IMR-90 (cell line): Measurements from ENCODE around the gene RRM1. TPM values are rescaled to one million over a fixed set of nuclear protein-coding genes. Genes with fewer than 3 reads are reported as not detected.
A peak's percentile ranks its signal among the peaks of the same experiment; 100 is the strongest.

Source experiments
- ATAC-seq: fragments of 200-7000 bp; cut with Tn5 transposase; 2 replicates; pipeline ENCODE4 v1.9.1; 2020; ENCODE audit warnings: low read depth, mild to moderate bottlenecking, moderate library complexity
- BruUV-seq: library from RNA; stranded (reverse); fragments of 400-500 nt; replicated peaks from 2 replicates; lab custom pipeline; 2021; lab: Mats Ljungman, UMichigan
- CTCF ChIA-PET: fragments of 300-600 bp; formaldehyde crosslinking; extraction: SDS; loops from one replicate; lab custom pipeline; 2021; ENCODE audit warnings: antibody characterized with exemption; lab: Yijun Ruan, JAX
- POLR2A ChIA-PET: fragments of 300-600 bp; sonication (Branson Sonifier 250); formaldehyde crosslinking; loops from one replicate; lab custom pipeline; 2022; ENCODE audit warnings: antibody characterized with exemption; ENCODE audit not compliant: unreplicated experiment; lab: Charles Lee
- DNase-seq: peaks from one replicate; pipeline ENCODE4 v3.0.0; 2013
- H2AFZ ChIP-seq: replicated peaks from 2 replicates; pipeline ENCODE3; 2013; ENCODE audit warnings: low read length, mild to moderate bottlenecking; ENCODE audit not compliant: poor library complexity
- H2AK5ac ChIP-seq: 2 replicates; pipeline ENCODE4 v1.6.1; 2013; ENCODE audit warnings: low read depth, low read length, inconsistent platforms
- H2AK9ac ChIP-seq: replicated peaks from 2 replicates; pipeline ENCODE3; 2013; ENCODE audit warnings: mild to moderate bottlenecking, low read depth, low read length, moderate library complexity; ENCODE audit not compliant: poor library complexity
- H2BK120ac ChIP-seq: 2 replicates; pipeline ENCODE4 v1.6.1; 2013; ENCODE audit warnings: low read depth, low read length, inconsistent platforms
- H2BK15ac ChIP-seq: 3 replicates; pipeline ENCODE4 v1.6.1; 2013; ENCODE audit warnings: low read depth, low read length, inconsistent platforms
- H2BK20ac ChIP-seq: 2 replicates; pipeline ENCODE4 v1.6.1; 2013; ENCODE audit warnings: low read depth, mild to moderate bottlenecking, inconsistent platforms, low read length, moderate library complexity
- H2BK5ac ChIP-seq: 2 replicates; pipeline ENCODE4 v1.6.1; 2013; ENCODE audit warnings: mild to moderate bottlenecking, low read depth, low read length, inconsistent platforms; ENCODE audit not compliant: poor library complexity, severe bottlenecking
- H3K14ac ChIP-seq: replicated peaks from 2 replicates; pipeline ENCODE4 v1.6.1; 2013; ENCODE audit warnings: low read depth, low read length, inconsistent platforms
- H3K18ac ChIP-seq: 2 replicates; pipeline ENCODE4 v1.6.1; 2013; ENCODE audit warnings: low read depth, low read length, control low read depth
- H3K23ac ChIP-seq: 2 replicates; pipeline ENCODE4 v1.6.1; 2013; ENCODE audit warnings: low read depth, low read length, inconsistent platforms
- H3K27ac ChIP-seq: 2 replicates; pipeline ENCODE4 v1.5.1; 2013; ENCODE audit warnings: mild to moderate bottlenecking, control low read depth, low read length; ENCODE audit not compliant: insufficient read depth
- H3K27me3 ChIP-seq: 2 replicates; pipeline ENCODE4 v1.6.1; 2013; ENCODE audit warnings: low read length; ENCODE audit not compliant: control insufficient read depth, insufficient read depth
- H3K36me3 ChIP-seq: 2 replicates; pipeline ENCODE4 v1.6.1; 2013; ENCODE audit warnings: low read length, mixed read lengths; ENCODE audit not compliant: control insufficient read depth, insufficient read depth
- H3K4ac ChIP-seq: 2 replicates; pipeline ENCODE4 v1.6.1; 2013; ENCODE audit warnings: low read depth, low read length, inconsistent platforms
- H3K4me1 ChIP-seq: 2 replicates; pipeline ENCODE4 v1.6.1; 2013; ENCODE audit warnings: low read length, mixed read lengths; ENCODE audit not compliant: control insufficient read depth, insufficient read depth
- H3K4me2 ChIP-seq: 2 replicates; pipeline ENCODE4 v1.6.1; 2013; ENCODE audit warnings: low read depth, mild to moderate bottlenecking, control low read depth, low read length, moderate library complexity
- H3K4me3 ChIP-seq: 2 replicates; pipeline ENCODE4 v1.5.1; 2013; ENCODE audit warnings: low read depth, mild to moderate bottlenecking, control low read depth, low read length, moderate library complexity; ENCODE audit not compliant: insufficient read depth
- H3K56ac ChIP-seq: 2 replicates; pipeline ENCODE4 v1.6.1; 2013; ENCODE audit warnings: low read length, inconsistent platforms; ENCODE audit not compliant: insufficient read depth; ENCODE audit errors: extremely low read depth
- H3K79me1 ChIP-seq, 2 experiments: 2 replicates each; pipeline ENCODE4 v1.6.1; 2013; ENCODE audit warnings: low read length in 2 of 2, inconsistent platforms in 1 of 2, low read depth in 1 of 2
- H3K9ac ChIP-seq: 2 replicates; pipeline ENCODE4 v1.6.1; 2013; ENCODE audit warnings: low read depth, low read length, control low read depth
- H3K9me1 ChIP-seq: 2 replicates; pipeline ENCODE4 v1.6.1; 2013; ENCODE audit warnings: low read length, inconsistent platforms; ENCODE audit not compliant: insufficient read depth
- H3K9me3 ChIP-seq: 2 replicates; pipeline ENCODE4 v1.6.1; 2013; ENCODE audit warnings: low read length; ENCODE audit not compliant: control insufficient read depth, insufficient read depth
- H4K20me1 ChIP-seq: 2 replicates; pipeline ENCODE4 v1.6.1; 2013; ENCODE audit warnings: low read length, inconsistent platforms; ENCODE audit not compliant: insufficient read depth
- H4K5ac ChIP-seq: 2 replicates; pipeline ENCODE4 v1.6.1; 2013; ENCODE audit warnings: mild to moderate bottlenecking, low read depth, low read length, control low read depth
- H4K8ac ChIP-seq, 2 experiments: 2 replicates each; pipeline ENCODE4 v1.6.1; 2013; ENCODE audit warnings: low read depth in 2 of 2, low read length in 2 of 2, control low read depth in 1 of 2, inconsistent platforms in 1 of 2
- H4K91ac ChIP-seq: 2 replicates; pipeline ENCODE4 v1.6.1; 2013; ENCODE audit warnings: low read depth, low read length, inconsistent platforms; ENCODE audit not compliant: insufficient read depth
- MAFK ChIP-seq: IDR thresholded peaks from 2 replicates; pipeline ENCODE4 v1.6.1; 2012; ENCODE audit warnings: low read depth, low read length, improper control_type of control experiment
- SMC3 ChIP-seq: fragments of 150-350 bp; IDR thresholded peaks from 2 replicates; pipeline ENCODE4 v1.6.1; 2016; ENCODE audit warnings: low read depth, mild to moderate bottlenecking, antibody characterized with exemption, low read length, moderate library complexity
- WGBS, 2 experiments: methylation state at CpG; one replicate each; pipeline versions ENCODE4 v1.1.5 to v1.1.7; 2013; ENCODE audit warnings: missing lambda C conversion rate in 2 of 2; ENCODE audit not compliant: insufficient read length in 1 of 2; ENCODE audit errors: extremely low coverage in 2 of 2; 5-methylcytosine and 5-hydroxymethylcytosine counted together
- dilution Hi-C: fragments of 300-500 bp; cut with HindIII; formaldehyde crosslinking; loops from one replicate; pipeline ENCODE4 v1.14.3; 2018; ENCODE audit warnings: low sequenced_read_pairs; ENCODE audit not compliant: unreplicated experiment
- in situ Hi-C: fragments of 300-500 bp; cut with MboI; formaldehyde crosslinking; loops from 3 replicates; pipeline ENCODE4 v1.14.3; 2019; ENCODE audit warnings: low sequenced_read_pairs, inconsistent platforms, mixed read lengths
- intact Hi-C: fragments of 100-400 bp; cut with micrococcal nuclease; formaldehyde crosslinking; loops from 2 replicates; pipeline ENCODE4 v1.10.0; 2022
- polyA plus RNA-seq, 3 experiments: library from polyadenylated mRNA; depleted of rRNA; stranded (reverse); fragments of >200 nt; gene quantifications; 2 replicates each; pipeline ENCODE4 v1.2.3, GENCODE V29; 2012; ENCODE audit warnings: low replicate concordance in 1 of 3
- total RNA-seq: library from RNA; depleted of rRNA; stranded (reverse); fragments of >200 nt; gene quantifications from 2 replicates; pipeline ENCODE4 v1.2.3, GENCODE V29; 2012

The RRM1 gene
- total and polyA plus RNA-seq, 2 of the 4 experiments (the other 2 are of a cell fraction), result 55.1 to 183 TPM

GRCh38 chr11:4044976-4045646 lies 49.5 kb upstream of the RRM1 start:
- Histone ChIP-seq H4K20me1 (0 out of 2 replicates have a peak, but pooled peaks cover 2% of the 10 kb centered on the region), H2BK5ac (no peak overlapping the region), H3K9ac (no peak overlapping the region), H3K4me2 (no peak overlapping the region), H2AK5ac (no peak overlapping the region), H3K36me3 (no peaks in the 10 kb centered on the region), H3K79me1 (peaks cover 0 to 10% of the 10 kb centered on the region in 2 experiments; a peak in 3 of 4 replicates), H3K23ac (no peak overlapping the region), H2AFZ (no peak overlapping the region), H2BK15ac (no peak overlapping the region; the same call in 2 of the 3 replicates), H4K91ac (no peak overlapping the region), H3K4me1 (peaks cover 2% of the 10 kb centered on the region), H3K18ac (no peak overlapping the region), H3K4me3 (no peak overlapping the region), H3K4ac (no peak overlapping the region), H2BK120ac (no peak overlapping the region), H2BK20ac (no peak overlapping the region), H4K5ac (no peak overlapping the region), H3K27ac (no peak overlapping the region), H3K9me3 (no peaks in the 10 kb centered on the region), H2AK9ac (no peak overlapping the region), H4K8ac (no peak overlapping the region), H3K27me3 (no peaks in the 10 kb centered on the region), H3K56ac (no peak overlapping the region), H3K14ac (0 out of 2 replicates have a peak overlapping the region, but pooled peaks have one; percentile 23), H3K9me1 (0 out of 2 replicates have a peak, but pooled peaks cover 7% of the 10 kb centered on the region)
- intact Hi-C loops (no loop called here), in situ Hi-C loops (no loop called here), dilution Hi-C loops (no loop called here)
- no CpG with 5 or more reads among the region's 4 CpGs for WGBS, 2 experiments
- DNase-seq (no peak), ATAC-seq (no peak)
- ChIA-PET POLR2A (no interaction called here), CTCF (no interaction called here)
- no TSS peak for BruUV-seq
- TF ChIP-seq SMC3, result no peak
- peak; percentile 16; the same call in 1 of the 2 replicates for TF ChIP-seq MAFK
